Measurements from ENCODE around the gene HDDC3.

The HDDC3 gene

DNA sequence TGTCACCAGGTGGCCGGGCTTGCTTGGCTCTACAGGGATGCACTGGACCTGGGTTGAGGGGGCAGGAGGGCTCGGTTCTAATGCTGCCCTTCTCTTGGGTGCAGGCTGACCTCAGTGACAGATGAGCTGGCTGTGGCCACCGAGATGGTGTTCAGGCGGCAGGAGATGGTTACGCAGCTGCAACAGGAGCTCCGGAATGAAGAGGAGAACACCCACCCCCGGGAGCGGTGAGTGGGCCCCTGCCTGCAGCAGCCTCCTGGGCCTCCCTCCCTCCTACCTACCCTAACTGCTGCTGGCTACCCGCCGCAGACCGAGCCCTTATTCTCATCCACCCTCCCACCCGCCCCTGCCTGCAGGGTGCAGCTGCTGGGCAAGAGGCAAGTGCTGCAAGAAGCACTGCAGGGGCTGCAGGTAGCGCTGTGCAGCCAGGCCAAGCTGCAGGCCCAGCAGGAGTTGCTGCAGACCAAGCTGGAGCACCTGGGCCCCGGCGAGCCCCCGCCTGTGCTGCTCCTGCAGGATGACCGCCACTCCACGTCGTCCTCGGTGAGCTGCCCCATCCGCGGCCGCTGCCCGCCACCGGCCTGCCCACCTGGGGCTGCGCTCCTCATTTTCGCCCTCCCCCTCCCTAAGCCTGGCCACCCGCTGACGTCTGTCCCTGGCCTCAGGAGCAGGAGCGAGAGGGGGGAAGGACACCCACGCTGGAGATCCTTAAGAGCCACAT, 42.5 kb downstream of the HDDC3 start:
- ChIA-PET CTCF (interaction anchor here (0.6 to 1.4 kb wide), 4 partner anchors 12 to 242 kb away, joined by 3 read pairs; partner anchors contain the start of gene HDDC3), POLR2A (ENCODE audit: low non-redundant PET) (no interaction called here)
- TF ChIP-seq, protein P1, sequence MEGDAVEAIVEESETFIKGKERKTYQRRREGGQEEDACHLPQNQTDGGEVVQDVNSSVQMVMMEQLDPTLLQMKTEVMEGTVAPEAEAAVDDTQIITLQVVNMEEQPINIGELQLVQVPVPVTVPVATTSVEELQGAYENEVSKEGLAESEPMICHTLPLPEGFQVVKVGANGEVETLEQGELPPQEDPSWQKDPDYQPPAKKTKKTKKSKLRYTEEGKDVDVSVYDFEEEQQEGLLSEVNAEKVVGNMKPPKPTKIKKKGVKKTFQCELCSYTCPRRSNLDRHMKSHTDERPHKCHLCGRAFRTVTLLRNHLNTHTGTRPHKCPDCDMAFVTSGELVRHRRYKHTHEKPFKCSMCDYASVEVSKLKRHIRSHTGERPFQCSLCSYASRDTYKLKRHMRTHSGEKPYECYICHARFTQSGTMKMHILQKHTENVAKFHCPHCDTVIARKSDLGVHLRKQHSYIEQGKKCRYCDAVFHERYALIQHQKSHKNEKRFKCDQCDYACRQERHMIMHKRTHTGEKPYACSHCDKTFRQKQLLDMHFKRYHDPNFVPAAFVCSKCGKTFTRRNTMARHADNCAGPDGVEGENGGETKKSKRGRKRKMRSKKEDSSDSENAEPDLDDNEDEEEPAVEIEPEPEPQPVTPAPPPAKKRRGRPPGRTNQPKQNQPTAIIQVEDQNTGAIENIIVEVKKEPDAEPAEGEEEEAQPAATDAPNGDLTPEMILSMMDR (conservative IDR thresholded peaks at IDR 0.05; ENCODE audit: low read depth) = no peak
- H3K27ac ChIP-seq = no peak overlapping the region
- DNase-seq (ENCODE audit: low spot score) = no peak

DNA sequence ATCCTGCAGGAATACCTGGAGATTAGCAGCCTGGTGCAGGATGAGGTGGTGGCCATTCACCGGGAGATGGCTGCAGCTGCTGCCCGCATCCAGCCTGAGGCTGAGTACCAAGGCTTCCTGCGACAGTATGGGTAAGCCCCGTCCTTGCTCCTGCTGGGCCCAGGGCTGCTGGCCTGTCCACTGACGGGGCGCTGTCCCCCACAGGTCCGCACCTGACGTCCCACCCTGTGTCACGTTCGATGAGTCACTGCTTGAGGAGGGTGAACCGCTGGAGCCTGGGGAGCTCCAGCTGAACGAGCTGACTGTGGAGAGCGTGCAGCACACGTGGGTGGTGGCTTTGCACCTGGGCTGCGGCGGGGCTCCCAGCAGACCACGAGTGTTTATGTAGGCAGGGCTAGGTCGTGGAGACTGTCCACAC, 43.0 kb downstream of the HDDC3 start:
- ChIA-PET CTCF (interaction anchor here (0.6 to 1.4 kb wide), 3 partner anchors 12 to 241 kb away, joined by 3 read pairs; no protein-coding TSS in a partner anchor), POLR2A (ENCODE audit: low non-redundant PET) (no interaction called here)
- no peak overlapping the region for H3K27ac ChIP-seq
- TF ChIP-seq, protein P1 (conservative IDR thresholded peaks at IDR 0.05; ENCODE audit: low read depth) = no peak
- DNase-seq (ENCODE audit: low spot score) = no peak

DNA sequence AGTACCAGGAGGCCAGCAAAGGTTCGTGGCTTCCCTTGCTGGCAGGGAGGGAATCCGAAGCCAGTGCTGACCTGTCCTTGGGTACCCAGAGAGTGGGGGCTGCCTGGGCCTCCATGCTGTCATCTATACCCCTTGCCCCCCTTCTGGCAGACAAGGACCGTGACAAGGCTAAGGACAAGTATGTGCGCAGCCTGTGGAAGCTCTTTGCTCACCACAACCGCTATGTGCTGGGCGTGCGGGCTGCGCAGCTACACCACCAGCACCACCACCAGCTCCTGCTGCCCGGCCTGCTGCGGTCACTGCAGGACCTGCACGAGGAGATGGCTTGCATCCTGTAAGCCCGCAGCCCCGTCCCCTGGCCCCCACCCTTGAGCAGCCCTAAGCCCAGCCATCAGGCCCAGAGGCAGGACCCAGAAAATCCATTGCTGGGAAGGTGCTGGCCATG, 45.3 kb downstream of the HDDC3 start:
- no peak overlapping the region for H3K27ac ChIP-seq
- DNase-seq (ENCODE audit: low spot score) = no peak
- TF ChIP-seq, protein P1 (conservative IDR thresholded peaks at IDR 0.05; ENCODE audit: low read depth) = no peak
- ChIA-PET POLR2A (ENCODE audit: low non-redundant PET) (no interaction called here), CTCF (interaction anchor here (0.8 to 3.8 kb wide), 4 partner anchors 38 to 621 kb away, joined by 4 to 35 read pairs (median 8); no protein-coding TSS in a partner anchor)

DNA sequence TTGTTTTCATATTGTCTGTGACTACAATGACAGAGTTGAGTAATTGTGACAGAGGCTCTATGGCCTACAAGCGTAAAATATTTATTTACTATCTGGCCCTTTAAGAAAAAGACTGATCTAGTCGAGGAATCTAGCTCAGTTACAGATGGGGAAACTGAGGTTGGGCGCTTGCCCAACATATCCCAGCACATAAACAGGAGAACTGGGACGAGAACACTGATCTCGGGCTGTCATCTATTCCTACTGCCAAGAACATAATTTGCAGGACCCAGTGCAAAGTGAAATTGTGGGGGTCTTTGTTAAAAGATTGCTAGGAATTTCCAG, 46.1 kb downstream of the HDDC3 start:
- ChIA-PET CTCF (interaction anchor here (0.5 to 3.8 kb wide), 27 partner anchors 10 to 1259 kb away, joined by 3 to 35 read pairs (median 4); partner anchors contain the start of genes BLM and MAN2A2), POLR2A (ENCODE audit: low non-redundant PET) (no interaction called here)
- no peak overlapping the region for H3K27ac ChIP-seq
- no peak for DNase-seq (ENCODE audit: low spot score)
- TF ChIP-seq, protein P1 (conservative IDR thresholded peaks at IDR 0.05; ENCODE audit: low read depth) = peak; percentile 66

DNA sequence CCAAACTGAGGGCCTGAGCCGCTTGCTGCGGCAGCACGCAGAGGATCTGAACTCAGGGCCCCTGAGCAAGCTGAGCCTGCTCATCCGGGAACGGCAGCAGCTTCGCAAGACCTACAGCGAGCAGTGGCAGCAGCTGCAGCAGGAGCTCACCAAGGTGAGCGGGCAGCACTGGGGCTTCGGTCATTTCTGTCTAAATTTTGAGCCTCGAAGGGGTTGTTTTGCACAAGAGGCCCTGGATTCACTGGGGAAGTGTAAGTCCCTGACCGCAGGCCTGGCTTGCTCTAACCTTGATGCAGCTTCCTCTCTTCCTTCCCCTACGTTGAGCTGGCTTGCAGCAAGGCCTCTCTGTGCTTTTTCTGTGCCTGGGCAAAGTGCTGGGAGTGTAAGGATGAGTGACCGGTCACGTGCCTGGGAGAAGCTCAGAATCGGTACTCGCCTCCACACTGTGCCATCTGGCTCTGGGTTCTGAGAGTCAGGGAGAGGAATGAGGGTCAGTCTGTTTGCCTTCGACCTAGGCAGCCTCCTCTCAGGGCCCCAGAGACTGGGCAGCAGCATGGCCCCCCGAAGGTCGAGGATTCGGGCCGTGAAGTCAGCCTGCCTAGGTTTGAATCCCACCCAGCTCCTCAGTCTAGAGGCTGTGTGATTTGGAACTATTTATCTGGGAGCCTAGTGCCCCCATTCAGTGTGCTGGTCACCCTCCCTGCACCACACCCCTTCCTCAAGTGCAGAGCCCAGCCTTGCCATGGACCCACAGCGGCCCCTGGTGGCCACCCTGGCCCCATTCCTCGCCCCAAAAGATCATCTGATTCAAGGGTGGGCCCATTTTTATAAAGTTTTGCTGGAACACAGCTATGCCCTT, 46.7 kb downstream of the HDDC3 start:
- CTCF ChIA-PET = interaction anchor here (0.5 to 3.8 kb wide), 31 partner anchors 9 to 1259 kb away, joined by 3 to 35 read pairs (median 4); partner anchors contain the start of genes BLM and MAN2A2
- peak; percentile 66 for DNase-seq (ENCODE audit: low spot score)
- TF ChIP-seq, protein P1 (conservative IDR thresholded peaks at IDR 0.05; ENCODE audit: low read depth) = peak; percentile 99
- peak overlapping the region; percentile 12; the same call in 1 of the 2 replicates for H3K27ac ChIP-seq
- POLR2A ChIA-PET (ENCODE audit: low non-redundant PET) = no interaction called here

DNA sequence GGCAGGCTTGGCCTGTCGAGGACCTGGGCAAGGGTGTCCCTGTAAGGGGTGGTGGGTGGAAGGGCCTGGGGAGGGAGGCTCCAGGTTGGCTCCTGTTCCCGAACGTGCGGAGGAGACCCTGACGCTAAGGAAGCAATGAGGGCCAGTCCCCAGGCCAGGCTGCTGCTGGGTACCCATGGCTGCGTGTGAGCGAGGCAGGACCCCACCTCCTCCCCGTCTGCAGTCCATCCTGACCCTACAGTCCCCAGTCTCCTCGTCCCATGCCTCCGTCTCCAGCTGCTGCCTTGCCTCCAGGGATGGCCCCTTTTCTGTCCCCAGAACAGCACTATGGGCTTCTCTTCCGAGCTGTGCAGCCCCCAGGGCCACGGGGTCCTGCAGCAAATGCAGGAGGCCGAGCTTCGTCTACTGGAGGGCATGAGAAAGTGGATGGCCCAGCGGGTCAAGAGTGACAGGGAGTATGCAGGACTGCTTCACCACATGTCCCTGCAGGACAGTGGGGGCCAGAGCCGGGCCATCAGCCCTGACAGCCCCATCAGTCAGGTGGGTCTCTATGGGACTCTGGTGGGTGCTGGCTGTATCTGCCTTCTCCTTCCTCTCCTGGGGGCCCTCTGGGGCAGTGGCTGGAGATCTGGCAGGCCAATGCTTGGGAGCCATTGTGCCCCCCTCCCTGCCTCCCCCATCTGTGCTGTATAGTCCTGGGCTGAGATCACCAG, 47.5 kb downstream of the HDDC3 start:
- DNase-seq (ENCODE audit: low spot score) = no peak
- TF ChIP-seq, protein P1 (conservative IDR thresholded peaks at IDR 0.05; ENCODE audit: low read depth) = no peak
- peak overlapping the region; percentile 12; the same call in 1 of the 2 replicates for H3K27ac ChIP-seq
- CTCF ChIA-PET = interaction anchor here (0.5 to 3.8 kb wide), 9 partner anchors 10 to 406 kb away, joined by 3 to 35 read pairs (median 5); partner anchors contain the start of gene MAN2A2
- POLR2A ChIA-PET (ENCODE audit: low non-redundant PET) = no interaction called here
